Pons (tissue), 1 donor: Measurements from ENCODE around the gene PDGFA.

ENCODE experiments used
- DNase-seq: peaks from one replicate; pipeline ENCODE4 v3.0.0-alpha.2; 2016; ENCODE audit warnings: low spot score

PDGFA gene

DNA sequence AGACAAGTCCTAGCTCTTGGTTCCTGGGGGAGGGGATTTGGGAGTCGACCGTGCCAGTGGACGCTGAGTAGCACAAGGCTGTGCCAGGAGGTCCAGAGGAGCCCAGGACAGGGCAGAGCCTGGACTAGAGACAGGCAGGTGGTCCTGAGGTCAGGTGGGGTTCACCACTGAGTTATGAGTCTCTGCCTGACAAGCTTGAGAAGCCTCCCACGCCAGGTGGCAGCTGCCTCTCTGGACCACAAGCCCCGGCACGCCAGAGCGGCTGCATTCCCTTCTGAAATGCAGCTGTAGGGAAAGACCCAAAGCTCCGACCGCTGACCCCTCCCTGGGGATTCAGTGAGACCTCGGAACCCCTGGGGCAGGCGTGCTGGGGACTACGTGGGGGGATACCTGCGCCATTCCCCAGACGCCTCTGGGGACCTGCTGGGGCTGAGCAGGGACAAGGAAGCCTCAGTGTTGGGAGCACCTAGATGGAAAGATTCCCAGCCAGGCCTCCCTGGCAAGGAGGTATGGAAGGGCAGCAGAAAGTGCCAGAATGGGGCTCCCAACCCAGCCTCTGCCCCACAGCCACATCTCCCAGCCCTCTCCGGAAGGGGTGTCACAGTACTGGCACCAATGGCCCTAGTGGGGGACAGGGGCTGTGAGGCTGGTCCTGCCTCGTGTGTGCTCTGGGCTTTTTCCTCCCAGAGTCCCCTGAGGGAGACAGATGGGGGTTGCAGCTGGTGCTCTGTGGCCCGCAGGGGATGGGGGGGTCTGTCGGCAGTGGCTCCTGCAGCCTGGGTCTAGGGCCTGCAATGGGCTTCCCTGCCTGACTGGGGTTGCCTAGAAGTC is 29.0 kb downstream of the PDGFA start:
- no peak for DNase-seq

DNA sequence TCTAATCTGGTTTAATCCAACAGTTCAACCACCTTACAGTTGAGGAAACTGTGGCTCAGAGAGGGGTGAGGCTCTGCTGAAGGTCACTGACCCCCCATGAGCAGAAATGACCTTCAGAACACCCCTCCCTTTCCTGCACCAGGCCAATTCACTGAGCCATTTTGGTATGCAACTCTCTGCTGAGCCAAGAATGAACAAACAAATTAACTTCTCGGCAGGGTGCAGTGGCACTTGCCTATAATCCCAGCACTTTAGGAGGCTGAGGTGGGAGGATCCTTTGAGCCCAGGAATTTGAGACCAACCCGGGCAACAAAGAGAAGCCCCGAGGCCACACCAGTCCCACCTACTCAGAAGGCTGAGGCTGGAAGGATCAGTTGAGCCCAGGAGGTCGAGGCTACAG is 29.8 kb downstream of the PDGFA start:
- DNase-seq: no peak

DNA sequence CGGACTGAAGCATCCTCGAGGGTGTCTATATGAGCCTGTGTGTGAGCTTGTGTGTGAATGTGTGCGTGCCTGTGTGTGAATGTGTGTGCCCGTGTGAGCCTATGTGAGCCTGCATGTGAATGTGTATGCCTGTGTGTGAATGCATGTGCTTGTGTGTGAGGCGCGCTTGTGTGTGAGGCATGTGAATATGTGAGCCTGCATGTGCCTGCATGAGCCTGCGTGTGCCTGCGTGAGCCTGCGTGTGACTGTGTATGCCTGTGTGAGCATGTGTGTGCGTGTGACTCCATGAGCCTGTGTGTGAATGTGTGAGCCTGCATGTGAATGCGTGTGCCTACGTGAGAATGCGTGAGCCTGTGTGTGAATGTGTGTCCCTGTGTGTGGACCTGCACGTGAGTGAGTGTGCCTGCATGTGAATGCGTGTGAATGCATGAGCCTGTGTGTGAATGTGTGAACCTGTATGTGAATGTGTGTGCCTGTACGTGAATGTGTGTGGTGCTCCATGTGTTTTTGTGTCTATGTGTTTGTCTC is 33.4 kb downstream of the PDGFA start:
- no peak for DNase-seq

DNA sequence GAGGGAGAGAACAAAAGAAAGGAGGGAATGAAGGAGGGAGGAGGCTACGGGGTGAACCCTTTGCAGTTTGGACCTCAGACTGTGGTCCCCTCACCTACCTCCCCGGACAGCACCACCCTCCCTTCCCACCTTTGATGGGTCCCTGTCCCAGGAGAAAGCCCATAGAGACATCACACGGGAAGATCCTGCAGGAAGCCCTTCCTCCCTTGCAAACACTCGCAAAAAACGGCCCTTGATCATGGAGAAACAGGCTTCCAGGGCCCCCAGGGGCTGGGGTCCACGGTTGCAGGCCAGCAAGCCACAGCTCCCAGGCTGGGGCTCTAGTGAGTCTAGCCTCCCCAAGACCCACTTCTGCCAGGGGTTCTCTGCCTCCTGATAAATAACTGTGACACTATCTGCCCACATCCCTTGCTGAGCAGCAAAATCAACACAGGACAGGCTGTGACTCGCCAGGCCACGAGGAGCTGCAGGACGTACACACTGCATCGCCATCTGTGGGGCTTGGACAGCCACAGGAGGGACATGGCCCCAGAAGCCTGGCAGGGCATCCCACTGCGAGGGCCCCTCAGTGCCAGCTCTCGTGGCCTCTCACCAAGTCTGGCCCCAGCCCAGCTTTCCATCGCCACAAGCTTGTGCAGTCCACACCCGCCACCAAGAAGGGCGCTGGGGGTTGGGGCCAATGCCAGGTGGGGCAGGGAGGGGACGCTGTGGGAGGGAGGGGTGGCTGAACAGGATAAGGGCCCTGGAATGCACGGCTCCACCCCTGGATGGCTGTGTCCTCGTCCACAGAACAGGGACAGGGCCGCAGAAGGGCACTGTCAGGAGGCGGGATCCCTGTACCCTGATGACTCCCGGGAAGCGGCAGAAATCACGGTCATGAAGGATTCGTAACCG is 34.2 kb downstream of the PDGFA start:
- no peak for DNase-seq

DNA sequence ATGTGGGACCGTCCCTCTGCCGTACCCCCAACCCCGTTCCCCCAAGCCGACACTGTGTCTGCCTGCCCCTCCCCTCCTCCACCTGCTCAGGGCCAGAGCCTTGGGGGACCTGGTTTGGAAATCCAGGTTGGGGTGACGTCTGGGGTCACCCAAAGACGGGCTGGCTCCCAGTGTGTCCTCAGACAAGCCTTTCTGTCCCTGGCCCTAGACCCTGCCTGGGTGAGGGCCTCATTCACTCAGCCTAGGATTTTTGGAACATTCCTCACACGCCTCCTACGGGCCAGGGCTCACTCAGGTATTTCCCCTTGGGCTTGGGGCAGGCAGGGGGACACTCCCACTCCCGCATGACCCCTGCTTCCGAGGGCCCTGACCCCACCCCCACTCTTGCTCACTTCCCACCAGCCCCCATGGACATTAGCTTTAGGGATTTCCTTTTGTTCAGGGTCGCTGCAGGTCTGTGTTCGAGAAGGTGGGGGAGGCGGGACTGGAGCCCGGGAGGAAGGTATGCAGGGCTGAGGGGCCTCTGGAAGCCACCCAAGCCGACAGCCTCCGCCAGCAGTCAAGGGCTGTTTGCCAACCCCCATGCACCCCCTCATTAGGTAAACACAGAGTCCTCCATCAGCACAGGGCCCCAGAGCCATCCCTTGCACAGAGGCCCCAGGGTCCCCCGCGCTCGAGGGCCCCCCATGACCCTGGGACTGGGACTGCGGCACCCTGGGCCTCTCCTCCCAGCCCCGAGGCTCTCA is 35.1 kb downstream of the PDGFA start:
- no peak for DNase-seq

DNA sequence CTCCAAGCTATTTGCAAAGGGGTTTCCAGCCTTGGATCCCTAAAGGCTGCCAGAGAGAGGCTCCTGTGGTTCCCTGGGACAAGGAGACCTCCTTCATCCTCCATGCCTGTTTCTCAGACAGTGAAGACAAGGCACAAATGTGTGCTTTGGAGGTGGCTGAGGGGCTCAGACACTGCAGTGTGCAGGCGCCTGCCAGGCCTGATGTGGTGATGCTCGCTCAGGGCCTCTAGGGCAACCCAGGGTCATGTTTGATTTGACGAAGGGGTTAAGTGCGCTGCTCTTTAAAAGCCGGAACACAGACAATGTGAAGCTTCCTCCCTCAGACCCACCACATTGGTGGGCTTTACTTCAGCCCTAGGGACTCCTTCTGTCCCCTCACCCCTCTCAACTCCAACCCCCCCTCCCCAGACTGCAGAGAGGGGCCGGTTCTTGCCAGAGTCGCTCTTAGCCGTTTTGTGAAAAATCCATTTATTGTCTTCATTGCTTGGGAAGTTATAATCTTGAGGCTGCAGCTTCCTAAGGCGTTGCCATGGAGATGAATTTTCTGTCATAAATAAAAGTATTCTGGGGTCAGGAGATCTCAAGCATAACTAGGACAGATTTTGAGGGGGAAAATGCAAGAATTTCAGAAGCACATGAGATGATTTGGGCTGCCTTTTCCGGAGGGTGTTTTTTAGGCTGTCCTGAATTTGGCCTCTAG is 35.8 kb downstream of the PDGFA start:
- no peak for DNase-seq

DNA sequence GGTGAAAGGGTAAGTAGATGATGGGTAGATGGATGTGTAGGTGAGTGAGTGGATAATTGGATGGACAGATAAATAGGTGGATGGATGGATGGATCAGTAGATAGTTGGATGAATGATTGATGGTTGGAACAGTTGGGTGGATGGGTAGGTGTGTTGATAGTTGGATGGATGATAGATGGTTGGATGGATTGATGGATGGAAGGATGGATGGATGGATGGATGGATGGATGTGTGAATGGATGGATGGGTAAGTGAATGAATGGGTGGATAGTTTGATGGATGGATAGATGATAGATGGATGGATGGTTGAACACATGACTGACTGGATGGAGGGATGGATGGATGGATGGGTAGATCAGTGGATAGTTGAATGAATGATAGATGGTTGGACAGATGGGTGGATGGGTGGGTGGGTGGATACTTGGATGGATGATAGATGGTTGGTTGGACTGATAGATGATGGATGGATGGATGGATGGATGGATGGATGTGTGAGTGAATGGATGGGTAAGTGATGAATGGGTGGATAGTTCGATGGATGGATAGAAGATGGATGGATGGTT is 37.0 kb downstream of the PDGFA start:
- DNase-seq: no peak

DNA sequence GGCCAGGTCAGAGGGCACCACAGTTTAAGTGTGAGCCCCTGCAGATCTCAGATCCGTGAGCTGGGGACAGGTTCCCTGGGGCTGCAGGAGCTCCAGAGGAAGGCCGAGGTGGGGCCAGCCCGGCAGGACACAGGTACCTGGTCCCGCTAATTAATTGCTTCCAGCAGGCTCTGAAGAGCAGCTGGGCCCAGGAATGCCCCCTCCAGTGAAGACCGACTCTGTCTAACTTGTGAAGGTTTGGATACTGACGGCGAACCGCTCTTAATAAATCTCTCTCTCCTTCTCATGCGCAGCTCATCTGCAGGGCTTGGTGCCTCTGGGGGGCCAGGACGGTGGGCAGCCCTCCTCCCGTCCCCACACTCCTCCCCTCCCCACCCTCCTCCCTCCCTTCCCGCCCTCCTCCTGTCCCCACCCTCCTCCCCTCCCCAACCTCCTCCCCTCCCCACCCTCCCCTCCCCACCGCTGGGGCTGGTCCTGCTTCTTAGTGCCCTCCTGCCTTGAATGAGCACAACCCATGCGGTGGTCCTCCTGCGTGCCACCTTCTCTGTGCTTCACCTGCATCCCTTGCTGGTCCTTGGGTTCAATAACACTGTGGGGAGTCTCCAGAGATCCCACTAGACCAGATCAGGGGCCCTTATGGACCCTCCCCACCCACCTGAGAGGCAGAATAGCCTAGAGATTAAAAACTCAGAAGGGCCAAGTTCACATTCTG is 38.3 kb downstream of the PDGFA start:
- DNase-seq: no peak

DNA sequence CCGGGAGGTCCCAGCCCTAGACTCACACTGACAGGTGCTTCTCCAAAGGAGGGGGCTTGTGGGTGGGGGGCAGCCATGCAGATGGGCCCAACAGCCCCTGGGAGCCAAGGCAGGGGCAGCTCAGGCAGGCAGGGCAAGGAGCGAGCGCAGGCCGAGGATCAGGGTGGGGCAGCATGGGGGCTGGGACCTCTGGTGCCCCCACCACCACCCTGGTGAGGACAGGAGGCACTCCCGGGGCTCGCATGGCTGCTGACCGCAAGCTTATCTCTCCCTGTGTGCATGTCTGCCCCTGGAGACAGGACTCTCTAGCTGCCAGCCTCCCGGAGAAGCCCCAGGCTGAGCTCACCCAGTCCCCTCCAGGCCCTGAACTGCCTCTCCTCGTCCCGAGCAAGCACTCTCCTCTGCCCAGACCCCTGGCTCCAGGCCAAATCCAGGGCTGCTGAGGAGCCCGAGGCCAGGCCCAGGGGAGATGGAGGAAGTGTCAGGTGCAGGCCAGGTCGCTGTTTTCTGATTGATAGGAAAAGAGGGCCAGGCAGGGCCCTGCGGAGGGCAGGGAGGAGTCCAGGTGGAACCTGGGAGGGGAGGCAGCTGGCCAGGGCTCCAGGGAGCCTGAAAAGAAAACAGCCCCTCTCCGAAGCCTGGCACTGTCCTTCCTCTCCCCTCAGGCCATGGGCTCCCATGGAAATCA is 39.0 kb downstream of the PDGFA start:
- DNase-seq: no peak

DNA sequence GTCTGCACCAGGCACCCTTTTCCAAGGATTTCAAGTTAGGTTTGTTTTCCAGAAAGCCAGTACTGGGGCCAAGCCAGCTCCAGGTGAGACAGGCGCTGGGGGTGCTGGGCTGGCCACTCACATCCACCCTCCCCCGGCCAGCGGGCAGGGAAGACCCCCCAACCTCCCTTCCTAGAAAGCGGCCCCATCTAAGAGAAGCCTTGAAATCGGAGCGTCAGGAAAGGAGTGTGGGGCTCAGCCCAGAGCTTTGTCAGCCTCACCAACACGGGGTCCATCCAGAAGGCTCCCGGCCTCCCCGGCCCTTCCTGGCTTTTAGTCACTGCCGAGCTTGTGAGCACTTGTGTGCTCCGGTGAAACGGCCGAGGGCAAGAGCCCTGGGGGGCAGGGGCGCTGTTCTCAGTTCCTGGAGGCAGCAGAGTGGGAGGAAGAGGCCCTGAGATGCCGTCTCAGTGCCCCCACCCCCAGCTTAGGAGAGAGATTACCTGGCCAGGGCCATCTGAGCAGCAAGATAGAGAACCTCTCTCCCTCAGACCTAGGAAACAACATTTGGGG is 39.6 kb downstream of the PDGFA start:
- DNase-seq: no peak

DNA sequence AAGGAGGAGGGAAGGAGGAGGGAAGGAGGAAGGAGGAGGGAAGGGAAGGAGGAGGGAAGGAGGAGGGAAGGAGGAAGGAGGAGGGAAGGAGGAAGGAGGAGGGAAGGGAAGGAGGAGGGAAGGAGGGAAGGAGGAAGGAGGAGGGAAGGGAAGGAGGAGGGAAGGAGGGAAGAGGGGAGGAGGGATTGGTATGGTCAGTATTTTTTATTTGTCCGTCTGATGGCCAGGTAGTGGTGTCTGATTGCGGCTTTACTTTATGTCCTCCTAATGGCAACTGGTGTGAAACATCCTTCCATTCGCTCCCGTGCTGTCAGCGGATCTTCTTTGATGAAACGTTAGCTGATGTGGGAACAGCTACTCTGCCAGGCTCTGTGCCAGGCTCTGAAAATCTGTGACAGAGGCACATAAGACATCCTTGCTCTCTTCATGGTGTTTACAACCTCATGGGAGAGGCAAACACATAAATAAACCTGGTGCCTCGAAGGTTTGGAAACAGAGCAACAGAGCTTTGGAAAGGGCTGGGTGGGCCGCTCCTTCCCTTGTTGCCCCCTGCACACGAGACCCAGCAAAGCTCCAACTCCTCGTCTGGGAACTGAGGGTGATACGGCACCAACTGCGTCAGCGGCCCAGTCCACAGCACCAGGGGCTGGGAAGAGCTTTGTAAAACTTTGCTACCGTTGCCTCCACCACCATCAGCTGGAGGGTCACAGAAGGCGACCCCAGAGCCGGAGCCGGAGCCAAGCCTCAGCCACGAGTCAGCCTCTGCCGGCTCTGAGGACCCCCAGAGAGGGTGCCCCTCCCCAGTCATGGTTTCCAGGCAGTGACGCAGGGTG is 40.3 kb downstream of the PDGFA start:
- DNase-seq: no peak

DNA sequence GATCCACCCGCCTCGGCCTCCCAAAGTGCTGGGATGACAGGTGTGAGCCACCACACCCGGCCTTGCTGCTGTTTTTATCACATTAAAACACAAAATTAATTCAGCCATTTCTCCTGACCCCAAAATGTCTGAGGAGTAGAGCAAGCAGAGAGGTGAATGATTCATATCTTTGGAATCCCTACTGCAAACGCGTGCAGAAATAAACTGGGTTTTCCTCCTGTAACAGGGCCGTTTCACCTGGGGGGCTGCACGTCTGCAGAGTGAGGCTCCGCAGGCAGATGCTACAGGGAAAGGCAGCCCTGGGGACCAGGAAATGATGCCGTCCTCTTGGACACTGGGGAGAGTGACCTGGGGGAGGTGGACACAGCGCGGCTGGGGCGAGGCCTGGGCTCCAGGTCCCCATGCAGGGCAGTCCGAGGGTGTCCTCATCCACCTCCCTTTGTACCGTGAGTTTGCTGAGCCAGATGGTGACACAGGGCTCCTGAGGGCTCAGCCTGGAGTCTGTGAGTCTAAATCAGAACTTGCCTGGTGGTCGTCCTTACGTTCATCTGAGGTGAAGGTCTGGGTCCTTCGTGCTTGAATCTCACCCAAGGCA is 41.9 kb downstream of the PDGFA start:
- no peak for DNase-seq

DNA sequence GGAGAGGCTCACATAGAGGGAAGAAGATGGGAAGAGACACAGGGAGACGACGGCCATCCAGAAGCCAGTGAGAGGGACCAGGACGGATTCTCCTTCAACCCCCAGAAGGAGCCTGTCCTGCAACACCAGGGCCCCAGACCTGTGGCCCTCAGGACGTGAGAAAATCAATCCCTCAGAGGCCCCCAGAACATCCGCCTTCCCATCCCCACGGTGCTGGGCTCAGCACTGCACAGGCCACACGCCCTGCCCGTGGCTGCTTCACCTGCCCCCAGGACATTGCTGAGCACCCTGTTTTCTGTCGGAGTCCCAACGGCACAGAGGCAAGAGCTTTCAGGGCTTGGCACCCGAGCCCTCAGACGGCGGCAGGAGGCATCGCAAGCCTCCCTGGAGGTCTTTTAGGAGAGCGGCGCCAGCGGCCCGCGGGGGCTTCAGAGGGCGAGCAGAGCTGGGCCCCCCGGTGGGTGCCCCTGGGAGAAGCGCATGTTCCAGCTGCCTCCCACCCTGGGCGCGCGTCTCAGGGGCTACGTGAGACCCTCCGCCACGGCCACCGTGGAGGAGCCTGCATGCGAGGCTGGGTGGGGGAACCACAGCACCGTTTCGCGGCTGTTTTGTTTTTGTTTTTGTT is 42.8 kb downstream of the PDGFA start:
- no peak for DNase-seq

DNA sequence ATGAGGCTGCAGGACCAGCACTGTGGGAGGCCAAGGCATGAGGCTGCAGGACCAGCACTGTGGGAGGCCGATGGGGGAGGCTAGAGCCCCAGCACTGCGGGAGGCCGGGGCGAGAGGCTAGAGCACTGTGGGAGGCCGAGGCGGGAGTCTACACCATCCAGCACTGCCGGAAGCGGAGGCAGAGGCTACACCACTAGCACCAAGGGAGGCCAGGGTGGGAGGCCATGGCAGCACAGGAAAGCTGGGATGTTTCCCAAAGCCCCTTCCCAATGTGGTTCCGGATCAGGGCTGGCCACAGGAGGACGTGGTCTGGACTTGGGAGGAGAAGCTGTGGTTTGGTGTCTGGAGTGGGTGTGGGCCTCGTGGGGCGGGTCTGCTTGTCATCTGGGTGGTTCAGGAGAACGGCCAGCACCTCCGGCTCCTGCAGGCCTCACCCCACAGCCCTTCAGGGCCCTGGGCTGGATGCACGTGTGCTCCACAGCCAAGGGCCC is 43.6 kb downstream of the PDGFA start:
- no peak for DNase-seq

DNA sequence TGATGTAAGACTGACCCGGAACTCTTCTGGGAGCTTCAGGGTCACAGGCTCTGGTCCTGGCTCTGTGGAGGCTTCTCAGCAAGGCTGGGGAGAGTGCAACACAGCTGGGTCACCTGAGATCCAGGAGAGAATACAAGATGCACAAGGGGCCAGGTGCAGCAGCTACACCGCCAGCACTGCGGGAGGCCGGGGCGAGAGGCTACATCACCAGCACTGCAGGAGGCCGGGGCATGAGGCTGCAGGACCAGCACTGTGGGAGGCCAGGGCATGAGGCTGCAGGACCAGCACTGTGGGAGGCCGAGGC is 44.3 kb downstream of the PDGFA start:
- no peak for DNase-seq

DNA sequence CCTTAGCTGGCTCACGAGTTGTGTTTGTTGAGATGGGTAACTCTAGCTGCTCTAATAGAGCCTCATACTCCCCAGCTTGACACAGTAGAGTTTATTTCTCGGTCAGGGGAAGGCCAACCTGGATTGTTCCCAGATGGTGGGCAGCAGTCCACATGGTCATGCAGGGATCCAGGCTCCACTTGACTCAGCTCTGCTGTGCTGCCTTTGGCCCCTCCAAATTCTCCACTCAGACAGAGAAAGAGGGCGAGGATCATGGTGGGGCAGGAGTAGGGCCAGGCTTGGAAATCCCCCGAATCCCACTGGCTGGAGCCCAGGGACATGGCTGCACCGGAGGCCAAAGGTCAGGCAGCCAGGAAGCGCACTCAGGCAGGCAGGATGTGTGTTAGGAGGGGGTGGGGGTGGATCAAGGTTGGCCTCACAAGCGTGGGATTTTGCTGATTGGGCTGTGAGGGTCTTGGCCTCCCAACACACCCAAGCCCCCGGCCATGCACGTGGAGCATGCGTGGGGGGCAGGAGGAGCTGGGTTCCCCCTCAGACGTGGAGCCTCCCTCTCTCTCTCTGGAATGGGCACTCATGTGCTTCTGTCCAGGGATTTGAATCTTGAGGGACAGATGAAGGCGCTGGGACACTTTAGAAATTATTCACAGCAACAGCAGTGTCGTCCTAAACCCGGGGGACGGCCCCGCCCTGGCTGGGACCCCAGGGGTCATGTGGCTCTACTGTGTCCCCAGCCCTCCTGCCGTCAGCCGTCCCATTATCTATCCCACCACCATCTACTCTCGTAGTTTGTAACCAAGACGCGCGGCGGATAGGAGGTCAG is 44.8 kb downstream of the PDGFA start:
- DNase-seq: no peak
